ENCODE results near the gene DLX4.

DNA sequence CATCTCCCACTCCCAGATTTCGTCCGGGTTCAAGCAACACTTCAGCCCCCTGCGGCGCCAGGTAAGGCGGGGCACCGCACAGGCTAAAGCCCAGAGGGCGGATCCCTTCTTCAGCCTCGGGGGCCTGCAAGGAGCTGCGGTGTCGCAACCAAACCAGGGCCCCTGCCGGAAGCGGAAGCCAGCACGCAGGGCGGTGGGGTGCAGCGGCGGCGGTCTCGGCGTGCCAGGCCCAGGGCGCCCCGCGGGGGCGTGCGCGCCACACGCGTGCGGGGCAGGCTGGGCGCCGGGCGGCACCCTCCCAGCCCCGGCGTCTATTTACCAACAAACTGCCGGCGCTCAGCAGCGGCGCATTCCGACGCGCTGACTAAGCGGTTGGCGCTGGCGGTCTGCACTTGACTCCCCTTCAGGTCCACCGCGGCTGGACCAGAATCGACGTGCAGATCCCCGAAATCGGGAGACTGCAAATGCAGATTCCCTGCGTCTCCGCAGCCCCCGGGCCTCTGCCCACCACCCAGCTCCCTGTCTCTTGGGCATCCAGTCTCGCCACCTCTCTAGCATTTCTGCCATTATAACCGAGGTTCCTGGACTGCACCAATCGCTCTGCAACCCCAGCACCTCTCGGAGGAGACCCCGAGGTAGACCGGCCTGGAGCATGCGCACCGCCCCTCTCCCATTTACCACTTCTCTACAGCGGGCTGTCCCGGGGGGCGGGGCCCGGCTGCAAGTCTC is 421 bp upstream of the DLX4 start:
- TF ChIP-seq CTCF (conservative IDR thresholded peaks at IDR 0.05; ENCODE audit: low read length) (no peak), EZH2phosphoT487 (IDR thresholded peaks at IDR 0.05; ENCODE audit: borderline replicate concordance) (no peak)
